ENCODE measurements around the gene COL23A1.

COL23A1 gene

DNA sequence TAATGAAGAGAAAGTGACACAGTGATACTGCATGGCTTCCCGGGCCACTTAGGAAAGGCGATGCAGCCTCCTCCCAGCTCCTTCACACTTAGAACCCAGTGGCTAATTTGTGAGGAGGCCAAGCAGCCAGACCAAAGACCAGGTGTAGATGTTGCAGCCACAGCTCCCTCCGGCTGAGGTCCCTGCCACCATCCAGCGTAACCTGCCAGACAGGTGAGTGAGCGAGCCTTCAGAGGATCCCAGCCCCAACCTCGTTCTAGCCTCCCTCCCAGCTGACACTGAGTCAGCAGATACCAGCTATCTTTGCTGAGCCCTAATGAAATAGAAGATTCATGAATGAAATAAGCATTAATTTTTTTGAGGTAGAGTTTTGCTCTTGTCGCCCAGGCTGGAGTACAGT is 59.7 kb downstream of the COL23A1 start:
- no peak for FAIRE-seq

DNA sequence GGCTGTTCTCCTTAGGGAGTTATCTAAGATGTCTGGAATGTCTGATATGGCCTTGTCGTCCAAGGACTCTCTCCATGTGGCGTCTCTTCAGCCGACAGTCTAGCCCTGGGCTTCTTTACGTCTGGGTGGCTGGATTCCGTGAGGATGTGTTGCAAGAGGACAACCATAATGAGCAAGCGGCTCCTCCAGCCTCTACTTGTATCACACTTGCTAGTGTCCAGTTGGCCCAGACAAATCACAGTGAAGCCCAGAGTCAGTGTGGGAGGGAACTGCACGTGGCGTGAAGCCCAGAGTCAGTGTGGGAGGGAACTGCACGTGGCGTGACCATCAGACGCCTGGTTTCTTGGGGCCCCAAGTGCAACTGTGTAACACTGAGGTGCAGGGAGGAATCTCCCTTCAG is 61.1 kb downstream of the COL23A1 start:
- FAIRE-seq, result no peak

DNA sequence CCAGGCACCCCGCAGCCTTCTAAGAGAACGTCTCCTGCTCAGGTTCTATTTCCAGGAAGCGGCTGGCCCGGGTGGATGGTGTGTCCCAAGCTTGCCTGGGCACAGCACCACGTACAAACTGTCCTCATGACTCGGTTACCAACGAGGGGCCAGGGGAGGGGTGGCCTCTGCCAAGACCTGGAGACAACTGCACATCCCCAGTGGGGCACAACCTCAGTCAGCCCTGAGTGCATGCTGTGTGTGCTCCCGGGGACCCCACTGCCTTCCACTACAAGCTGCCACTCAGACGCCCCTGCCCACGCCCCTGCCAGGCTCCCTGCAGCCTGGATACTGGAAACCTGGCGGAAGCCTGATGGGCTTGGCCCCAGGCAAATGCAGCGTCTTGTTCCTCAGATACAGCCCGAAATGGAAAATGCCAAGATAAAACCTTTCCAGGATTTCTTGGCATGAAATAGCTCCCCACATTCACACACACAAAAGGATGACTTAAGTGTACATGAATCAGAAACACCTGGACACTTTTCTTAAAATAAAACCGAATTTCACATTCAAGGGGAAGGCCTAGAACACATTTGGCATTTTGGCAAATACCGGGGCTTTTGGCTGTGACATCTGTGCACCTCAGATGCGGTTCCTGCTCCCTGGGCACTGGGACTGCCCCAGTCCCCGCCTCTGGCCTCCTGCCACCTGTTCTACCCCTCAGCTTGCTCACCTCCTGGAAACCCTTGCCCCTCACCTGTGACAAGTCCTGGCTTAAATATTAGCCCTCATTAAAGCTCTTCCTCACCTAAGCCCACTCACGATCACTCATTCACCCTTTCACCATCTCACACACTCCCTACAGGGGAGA is 62.5 kb downstream of the COL23A1 start:
- FAIRE-seq, result no peak

DNA sequence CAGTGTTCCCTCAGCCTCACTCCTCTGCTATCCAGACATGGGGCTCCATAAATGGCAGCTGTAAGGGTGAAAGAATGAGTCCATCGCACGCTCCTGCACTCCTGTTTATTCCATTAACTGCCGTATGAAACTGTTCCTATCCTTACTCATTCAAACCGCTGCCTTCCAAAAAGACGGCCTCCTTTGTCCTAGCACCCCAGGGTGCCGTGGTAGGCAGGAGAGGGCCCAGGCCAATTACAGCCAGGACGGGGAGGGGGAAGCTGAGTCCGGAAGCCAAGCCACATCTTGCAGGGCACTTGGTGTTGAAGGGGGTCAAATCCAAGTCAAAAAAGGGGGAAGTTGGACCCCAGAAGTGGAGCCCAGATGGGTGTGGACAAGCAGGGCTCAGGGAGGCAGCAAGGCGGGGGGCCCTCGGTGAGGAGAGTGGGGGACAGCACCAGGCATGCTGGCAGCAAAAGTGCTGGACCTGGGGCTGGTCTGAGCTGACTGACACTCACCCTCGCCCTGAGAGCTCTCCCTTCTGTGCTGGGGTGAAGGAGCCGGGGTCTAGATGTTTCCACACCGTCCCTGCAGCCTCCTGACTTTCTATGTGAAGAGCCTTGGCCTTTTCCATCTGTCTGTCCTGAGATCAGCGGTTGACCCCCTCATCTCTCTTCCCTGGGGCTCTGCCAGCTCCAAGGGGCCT is 63.3 kb downstream of the COL23A1 start:
- no peak for FAIRE-seq

DNA sequence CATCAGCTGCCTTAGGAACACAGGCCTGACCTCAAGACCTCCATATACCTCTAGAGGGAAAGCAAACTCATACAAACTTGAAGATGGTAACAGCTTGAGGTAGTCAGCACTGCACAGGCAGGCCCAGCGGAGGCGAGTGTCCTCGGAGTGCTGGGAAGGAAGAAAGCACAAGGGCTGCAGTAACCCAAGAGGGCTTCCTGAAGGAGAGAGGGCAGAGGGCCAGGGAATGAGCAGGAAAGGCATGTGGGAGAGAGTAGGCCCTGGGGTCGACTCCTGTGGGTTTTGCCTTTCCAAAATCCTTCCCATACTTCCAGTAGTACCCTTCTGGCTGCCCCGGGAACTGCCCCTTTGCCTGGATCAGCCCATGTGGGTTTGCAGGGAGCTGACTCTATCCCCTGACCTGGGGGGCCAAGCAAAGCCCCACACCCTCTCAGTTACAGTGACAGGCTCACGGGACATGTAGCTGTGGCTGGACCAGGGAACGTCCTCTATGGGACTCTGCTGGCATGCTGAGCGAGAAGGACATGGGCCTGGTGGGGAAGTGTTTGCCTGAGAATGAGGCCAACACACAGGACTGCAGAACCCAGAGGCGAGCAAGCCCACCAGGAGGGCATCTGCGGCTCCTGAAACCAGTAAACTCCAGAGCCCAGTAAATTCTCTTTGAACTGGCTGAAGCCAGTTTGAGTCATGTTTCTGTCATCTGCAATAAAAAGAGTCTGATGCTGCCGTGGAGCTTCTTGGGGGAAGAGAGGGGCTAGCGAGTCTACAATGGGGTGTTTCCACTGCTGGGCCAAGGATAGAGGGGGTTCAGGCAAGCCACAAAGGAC is 64.1 kb downstream of the COL23A1 start:
- no peak for FAIRE-seq

DNA sequence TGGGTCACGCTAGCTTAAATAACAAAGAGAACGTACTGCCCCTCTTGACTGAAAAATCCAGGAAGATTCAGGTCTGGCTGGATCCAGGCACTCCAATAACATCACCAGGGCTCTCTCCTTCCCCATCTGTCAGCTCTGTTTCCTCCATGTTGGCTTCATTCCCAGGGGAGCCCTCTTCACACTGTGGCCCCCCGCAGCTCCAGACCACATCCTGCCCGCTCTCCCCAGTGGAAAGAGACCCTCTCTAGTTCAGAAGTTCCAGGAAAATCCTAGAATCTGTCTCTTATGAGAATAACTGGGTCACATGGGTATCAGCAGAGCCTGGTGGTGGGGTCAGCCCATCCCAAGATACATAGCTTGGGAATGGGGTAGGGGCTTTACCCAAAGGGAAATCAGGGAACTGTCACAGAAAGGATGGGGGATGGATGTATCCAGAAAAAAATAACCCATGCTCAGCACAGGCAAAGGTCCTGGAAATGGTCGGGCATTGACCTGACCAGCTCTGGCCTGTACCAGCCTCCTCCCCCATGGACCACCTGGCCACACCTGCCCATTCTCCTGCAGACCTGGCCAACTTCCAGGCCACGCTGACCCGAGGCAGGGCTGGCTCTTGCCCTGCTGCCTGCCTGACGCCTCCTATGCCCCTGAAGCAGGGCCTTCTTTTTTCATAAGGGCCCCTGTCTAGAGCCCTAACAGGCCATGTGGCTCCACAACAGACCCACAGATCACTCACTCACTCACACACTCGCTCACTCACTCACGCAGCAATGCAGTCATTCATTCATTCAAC is 65.9 kb downstream of the COL23A1 start:
- FAIRE-seq, result no peak

DNA sequence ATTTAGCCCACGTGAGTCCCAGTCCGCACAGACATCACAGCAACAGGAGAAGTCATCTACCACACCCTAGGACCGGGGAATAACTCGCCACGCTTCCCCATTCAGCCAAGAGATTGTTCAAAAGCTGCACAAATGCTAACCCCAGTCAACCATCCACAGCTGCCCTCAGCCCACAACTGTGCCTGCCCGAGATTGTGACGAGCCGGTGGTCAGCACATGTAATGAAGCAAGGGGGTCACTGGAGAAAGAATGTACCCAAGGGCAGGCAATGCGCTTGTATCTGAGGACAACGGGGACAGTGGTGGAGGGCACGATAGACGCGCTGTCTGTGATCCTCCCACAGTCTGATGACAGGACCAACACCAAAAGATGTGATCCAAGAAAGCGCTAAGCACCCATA is 67.8 kb downstream of the COL23A1 start:
- no peak for FAIRE-seq

DNA sequence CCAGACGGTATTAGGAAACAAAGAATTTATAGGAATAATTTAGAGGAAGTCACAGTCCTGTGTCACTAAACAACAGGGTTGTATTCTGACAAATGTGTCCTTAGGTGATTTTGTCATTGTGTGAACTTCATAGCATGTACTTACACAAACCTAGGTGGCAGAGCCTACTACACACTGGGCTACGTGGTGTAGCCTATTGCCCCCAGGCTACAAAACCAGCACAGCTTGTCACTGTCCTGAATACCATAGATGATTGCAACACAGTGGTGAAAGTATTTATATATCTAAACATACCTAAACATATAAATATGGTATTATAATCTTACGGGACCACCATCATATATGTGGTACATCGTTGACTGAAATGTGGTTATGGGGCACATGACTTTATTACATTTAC is 69.3 kb downstream of the COL23A1 start:
- no peak for FAIRE-seq

DNA sequence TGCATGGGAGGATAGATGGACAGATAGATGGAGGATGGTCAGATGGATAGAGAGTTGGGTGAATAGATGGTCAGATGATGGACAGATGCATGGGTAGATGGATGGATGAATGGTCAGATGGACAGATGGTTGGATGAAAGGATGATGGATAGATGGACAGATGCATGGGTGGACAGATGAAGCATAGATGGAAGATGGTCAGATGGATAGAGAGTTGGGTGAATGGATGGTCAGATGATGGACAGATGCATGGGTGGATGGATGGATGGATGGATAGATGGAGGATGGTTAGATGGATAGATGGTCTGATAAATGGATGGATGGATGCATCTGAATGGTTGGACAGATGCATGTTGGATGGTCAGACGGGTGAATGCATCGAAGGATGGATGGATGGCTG is 70.4 kb downstream of the COL23A1 start:
- no peak for FAIRE-seq

DNA sequence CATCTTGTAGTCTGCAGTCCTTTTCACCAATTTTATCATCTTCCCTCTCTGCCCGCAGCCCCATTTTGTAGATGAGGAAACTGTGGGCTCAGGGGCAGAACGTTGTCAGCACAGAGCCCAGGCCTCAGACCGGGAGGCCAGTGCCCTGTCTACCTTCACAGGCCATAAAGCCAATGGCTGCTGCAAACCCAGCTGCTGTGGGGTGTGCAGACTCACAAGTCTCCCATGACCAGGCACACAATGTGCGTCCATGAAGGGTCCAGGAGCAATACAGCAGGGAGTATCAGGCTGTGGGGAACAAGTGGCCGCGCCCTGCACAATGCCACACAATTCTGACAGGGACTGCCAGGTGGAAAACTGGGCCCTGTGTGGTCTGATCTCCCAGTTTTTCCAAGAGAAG is 71.0 kb downstream of the COL23A1 start:
- FAIRE-seq, result no peak

DNA sequence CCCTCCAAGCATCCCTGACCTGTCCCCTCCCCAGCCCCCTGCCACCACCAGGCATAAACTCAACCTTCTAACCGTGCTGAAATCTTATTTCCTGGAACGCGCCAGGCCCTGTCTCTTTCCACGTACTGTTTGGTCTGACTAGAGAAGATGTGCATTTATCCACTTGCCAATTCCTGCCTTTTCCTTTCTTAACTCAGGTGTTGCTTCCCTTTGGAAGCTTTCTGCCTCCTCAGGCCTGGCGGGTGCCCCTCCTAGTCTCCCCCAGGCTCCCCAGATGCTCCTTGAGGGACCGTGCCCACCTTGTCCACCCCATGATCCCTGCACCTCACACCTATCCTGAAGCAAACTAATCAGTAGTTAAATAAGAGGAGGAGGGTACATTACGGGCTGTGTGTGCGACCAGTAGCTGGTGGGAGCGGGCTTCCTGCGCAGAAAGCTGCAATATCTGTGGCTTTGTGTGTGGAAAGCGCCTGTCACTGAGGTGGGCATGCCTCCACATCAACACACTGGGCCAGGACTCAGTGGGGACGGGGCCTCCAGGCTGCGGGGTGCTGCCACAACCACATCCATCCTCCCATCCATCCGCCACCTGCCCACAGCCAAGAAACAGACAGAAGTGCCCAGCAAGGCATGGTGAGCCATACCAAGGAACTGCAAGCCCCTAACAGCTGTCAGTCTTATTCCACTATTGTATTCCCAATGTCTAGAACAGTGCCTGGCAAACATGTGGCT is 73.5 kb downstream of the COL23A1 start:
- no peak for FAIRE-seq

DNA sequence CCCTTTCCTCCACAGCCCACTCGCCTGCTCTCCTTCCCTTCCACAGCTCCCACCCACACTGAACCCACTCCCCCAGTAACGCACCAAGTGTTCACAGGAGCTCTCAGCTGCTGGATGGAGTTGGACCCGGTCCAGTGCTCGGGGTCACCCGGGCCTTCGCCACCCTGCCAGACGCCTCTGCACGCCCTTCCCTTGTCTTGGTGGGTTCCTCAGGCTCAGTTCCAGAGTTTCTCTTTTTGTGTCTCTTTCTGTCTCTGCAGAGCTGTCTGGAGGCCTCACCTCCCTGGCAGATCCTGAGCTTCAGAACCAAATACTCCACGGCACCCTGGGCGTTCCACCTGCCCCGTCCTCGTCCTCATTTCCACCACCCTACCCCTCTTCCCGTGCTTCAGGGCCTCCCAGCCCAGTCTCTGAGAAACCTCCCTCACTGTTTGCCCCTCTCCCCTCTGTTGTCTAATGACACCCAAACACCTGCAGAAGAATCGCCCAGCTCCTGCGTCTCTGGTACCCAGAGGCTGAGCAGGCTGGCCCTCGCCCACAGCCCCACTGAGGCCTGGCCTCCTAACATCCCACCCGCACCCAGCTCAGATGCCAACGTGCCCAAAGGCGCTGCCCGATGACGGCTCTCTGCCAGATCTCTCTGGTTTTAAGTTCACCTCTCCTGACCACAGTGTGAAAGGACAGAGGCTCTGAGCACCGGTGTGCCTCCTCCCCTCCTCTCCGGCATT is 74.3 kb downstream of the COL23A1 start:
- FAIRE-seq, result no peak

DNA sequence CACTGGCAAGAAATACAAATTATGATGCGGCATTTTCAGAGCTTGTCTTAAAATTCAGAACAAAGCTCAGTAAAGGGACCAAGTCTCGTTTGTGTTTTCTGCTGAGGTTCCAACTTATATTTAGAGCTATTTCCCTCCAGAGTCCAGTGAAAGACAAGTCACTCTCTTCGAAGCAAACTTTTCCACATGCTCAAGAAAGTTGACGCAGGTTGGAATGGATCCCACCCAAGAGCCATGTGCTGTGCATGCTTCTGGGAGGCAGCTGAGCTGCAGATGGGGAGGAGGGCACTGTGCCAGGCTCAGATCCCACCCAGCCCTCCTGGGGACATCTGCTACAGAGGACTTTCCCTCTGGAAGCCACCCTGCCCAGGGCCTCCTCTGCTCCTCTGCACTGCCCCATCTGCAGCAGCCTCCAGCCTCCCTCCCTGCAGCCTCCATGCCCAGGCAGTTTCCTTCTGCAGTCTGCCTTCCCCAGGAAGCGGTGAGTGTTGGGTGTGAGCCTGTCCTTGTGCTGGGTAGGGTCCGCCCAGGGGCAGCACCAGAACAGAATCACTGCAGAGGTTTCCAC is 75.3 kb downstream of the COL23A1 start:
- no peak for FAIRE-seq

DNA sequence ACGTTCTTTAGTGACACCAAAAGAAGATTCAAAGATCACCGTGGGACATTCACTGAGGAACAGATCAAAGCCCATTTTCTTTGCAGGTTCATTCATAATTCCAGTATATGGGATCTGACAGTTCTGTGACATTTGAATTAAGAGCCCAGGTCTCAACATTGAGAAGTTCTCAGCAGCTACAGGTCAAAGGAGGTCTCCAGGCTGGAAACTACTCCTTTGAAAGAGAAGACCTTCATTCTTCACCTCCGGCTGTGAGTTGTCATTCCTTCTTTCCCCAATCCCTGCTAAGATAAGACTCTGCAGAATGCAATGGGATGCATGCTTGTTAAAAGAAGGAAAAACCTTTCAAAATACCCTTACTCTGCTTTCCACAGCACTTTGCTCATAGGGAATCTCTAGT is 79.0 kb downstream of the COL23A1 start:
- no peak for FAIRE-seq

DNA sequence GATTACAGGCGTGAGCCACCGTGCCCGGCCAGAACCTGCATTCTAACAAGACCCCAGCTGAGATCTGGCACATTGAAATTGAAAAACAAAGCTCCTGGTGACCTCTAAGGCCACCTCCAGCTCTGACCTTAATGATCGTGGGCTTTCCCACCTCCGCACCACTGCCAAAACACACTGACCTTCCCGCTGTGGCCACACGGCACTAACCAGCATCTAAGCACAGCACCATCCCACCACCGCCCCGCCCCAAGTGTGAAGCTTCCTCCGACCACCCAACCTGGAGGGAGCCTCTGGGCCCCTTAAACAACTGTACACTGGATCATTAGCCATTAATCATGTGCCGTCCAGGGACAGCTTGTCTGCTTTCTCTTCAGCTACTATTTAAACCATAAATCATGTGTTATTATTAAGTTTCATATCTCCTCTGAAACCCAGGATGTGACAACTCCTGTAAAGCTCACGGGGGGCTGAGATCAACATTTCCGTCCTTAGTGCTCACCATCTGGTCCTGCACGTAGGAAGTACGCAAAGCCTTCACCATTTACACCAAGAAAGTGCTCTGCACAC is 80.6 kb downstream of the COL23A1 start:
- no peak for FAIRE-seq

DNA sequence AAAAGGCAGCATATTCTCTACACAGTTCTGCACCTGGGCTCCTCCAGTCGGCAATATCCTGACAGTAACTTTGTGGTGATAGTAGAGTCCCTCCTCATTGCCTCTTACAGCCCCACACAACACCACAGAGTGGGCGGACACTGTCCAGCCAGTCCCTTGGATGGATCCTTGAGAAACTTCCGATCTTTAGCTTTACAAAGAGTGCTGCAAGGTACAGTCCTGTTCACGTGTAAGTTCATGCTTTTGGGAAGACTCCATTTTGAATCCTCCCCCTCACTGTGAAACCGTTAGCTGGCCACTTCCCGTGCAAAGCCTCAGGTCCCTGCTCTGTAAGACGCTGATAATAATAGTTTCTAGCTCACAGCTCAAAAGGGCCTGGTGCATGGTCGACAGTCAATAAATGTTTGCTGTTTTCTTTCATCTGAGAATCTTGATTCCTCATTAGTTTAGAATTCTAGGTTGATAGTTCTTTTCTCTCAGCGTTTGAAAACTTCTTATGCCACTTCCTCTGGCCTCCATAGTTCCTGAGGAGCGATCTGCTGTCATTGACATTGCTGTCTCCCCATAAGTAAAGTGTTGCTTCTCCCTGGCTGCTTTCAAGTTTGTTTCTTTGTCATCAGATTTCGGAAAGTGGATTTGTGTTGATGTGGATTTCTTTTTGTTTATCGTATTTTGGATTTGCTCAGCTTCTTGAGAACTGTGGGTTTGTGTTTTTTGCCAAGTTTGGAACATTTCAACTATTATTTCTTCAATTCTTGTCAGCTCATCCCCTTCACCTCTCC is 82.9 kb downstream of the COL23A1 start:
- no peak for FAIRE-seq

DNA sequence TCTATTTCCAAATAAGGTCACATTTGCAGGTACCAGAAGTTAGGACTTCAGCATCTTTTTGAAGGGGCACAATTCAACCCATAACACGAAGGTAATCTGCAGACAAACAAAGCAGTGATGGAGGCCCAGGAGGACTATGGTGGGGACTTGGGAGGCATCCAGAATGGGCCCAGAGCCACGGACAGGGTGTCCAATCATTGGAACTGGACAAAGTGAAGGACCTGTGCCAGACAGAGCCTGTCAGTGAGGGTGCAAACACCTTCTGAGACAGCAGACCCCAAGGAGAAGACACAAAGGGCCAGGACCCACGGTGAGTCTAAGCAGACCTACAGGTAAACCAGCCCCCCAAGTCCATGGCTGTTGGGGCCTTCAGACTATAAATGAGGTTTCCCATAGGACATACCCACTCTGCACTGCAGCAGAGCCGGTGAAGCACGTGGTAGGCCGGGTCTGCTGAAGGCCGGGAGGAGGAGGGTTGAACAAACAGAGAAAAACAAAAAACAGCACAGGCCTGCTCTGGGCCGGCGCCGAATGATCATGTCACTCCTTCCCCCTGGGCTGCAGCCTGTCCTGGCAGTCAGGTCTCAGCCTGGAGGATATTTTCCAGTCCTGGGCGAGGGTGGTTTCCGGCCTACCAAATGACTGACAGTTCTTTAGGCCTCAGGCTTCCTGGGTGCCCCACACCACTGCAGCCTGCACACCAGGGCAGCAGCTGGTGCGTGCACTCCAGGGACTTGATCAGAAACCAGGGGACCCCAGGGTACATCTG is 84.4 kb downstream of the COL23A1 start:
- no peak for FAIRE-seq

DNA sequence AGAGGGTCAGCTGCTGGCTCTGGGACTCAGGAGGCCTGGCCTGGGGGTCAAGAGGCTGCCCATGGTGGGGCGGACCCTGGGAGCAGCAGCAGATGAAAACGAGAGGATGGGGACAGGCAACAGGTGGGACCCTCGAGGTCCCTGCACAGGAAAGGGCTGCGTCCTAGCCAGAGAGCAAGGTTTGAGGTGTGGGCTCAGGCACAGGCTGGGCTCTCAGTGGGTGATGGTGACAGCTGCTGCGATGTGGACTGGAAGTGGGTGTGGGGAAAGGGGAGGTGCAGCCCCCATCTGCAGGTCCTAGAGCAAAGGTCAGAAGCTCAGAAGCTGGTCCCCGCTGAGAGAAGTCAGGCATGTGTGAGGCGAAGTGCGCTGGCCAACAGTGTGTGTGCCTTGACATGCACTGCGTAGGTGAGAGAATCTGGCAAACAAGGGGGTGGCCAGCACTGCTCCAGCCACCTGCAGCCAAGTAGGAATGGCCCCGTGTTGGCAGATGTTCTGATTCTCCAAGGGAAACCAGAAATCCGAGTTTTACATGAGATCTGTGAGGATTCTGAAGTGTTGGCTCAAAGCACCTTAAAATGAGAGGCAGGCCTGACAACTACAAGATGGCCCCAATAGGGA is 85.7 kb downstream of the COL23A1 start:
- no peak for FAIRE-seq

Measured in TTC549 (cell line).